Osteocyte (in vitro differentiated cells): ENCODE measurements around the gene TNS3. TPM values are rescaled to one million over a fixed set of nuclear protein-coding genes. Genes with fewer than 3 reads are reported as not detected.

Source experiments
- DNase-seq: peaks from one replicate; pipeline ENCODE4 v3.0.0; 2021; ENCODE audit warnings: mixed read lengths; ENCODE audit not compliant: unreplicated experiment; ENCODE audit errors: extremely low spot score
- H3K27ac Mint-ChIP-seq: one replicate; pipeline ENCODE4 v1.8.0; 2021; ENCODE audit warnings: mild to moderate bottlenecking, mixed read lengths; ENCODE audit not compliant: unreplicated experiment
- H3K27me3 Mint-ChIP-seq: one replicate; pipeline ENCODE4 v1.8.0; 2021; ENCODE audit warnings: mixed read lengths; ENCODE audit not compliant: unreplicated experiment
- H3K36me3 Mint-ChIP-seq: one replicate; pipeline ENCODE4 v1.8.0; 2021; ENCODE audit warnings: mixed read lengths; ENCODE audit not compliant: unreplicated experiment
- H3K4me1 Mint-ChIP-seq: one replicate; pipeline ENCODE4 v1.8.0; 2021; ENCODE audit warnings: mixed read lengths; ENCODE audit not compliant: unreplicated experiment
- H3K4me3 Mint-ChIP-seq: one replicate; pipeline ENCODE4 v1.8.0; 2021; ENCODE audit warnings: mild to moderate bottlenecking, moderate library complexity, mixed read lengths; ENCODE audit not compliant: unreplicated experiment
- H3K9me3 Mint-ChIP-seq: one replicate; pipeline ENCODE4 v1.8.0; 2021; ENCODE audit warnings: mixed read lengths; ENCODE audit not compliant: unreplicated experiment
- CTCF ChIP-seq: fragments of 200-600 bp; sonication (generic); IDR thresholded peaks from 2 replicates; pipeline ENCODE4 v1.5.0; 2021; ENCODE audit warnings: antibody characterized with exemption, mild to moderate bottlenecking, moderate library complexity
- total RNA-seq: library from RNA; stranded (reverse); gene quantifications from 2 replicates; pipeline ENCODE4 v1.2.1, GENCODE V29; 2021

TNS3 gene
- total RNA-seq, 1 donor from 2014 or later = 93.8 TPM

GRCh38 chr7:47432671-47433563 is 149.0 kb downstream of the TNS3 start:
- H3K27ac Mint-ChIP-seq = no peak overlapping the region
- DNase-seq = no peak
- H3K36me3 Mint-ChIP-seq = peaks cover 18% of the 10 kb centered on the region
- peaks cover 12% of the 10 kb centered on the region for H3K4me1 Mint-ChIP-seq
- no peak overlapping the region for H3K4me3 Mint-ChIP-seq
- no peaks in the 10 kb centered on the region for H3K9me3 Mint-ChIP-seq
- H3K27me3 Mint-ChIP-seq = no peaks in the 10 kb centered on the region
- no peak for TF ChIP-seq CTCF

GRCh38 chr7:47430422-47430821 is 151.5 kb downstream of the TNS3 start:
- H3K27me3 Mint-ChIP-seq = no peaks in the 10 kb centered on the region
- H3K27ac Mint-ChIP-seq = no peak overlapping the region
- no peak overlapping the region for H3K4me3 Mint-ChIP-seq
- no peak for TF ChIP-seq CTCF
- no peaks in the 10 kb centered on the region for H3K9me3 Mint-ChIP-seq
- DNase-seq = no peak
- H3K36me3 Mint-ChIP-seq = peaks cover 15% of the 10 kb centered on the region
- H3K4me1 Mint-ChIP-seq = peaks cover 11% of the 10 kb centered on the region

- peaks cover 14% of the 10 kb centered on the region for H3K4me1 Mint-ChIP-seq
- no peak overlapping the region for H3K4me3 Mint-ChIP-seq
- peaks cover 11% of the 10 kb centered on the region for H3K36me3 Mint-ChIP-seq
- no peak for DNase-seq
- no peak for TF ChIP-seq CTCF
- no peak overlapping the region for H3K27ac Mint-ChIP-seq
- H3K9me3 Mint-ChIP-seq = no peaks in the 10 kb centered on the region
- H3K27me3 Mint-ChIP-seq = no peaks in the 10 kb centered on the region
These were observed 153.0 kb downstream of the TNS3 start for GRCh38 chr7:47428768-47429472.

GRCh38 chr7:47428052-47428767 is 153.7 kb downstream of the TNS3 start:
- H3K36me3 Mint-ChIP-seq = peaks cover 13% of the 10 kb centered on the region
- H3K27ac Mint-ChIP-seq = no peak overlapping the region
- no peaks in the 10 kb centered on the region for H3K27me3 Mint-ChIP-seq
- H3K4me3 Mint-ChIP-seq = no peak overlapping the region
- H3K4me1 Mint-ChIP-seq = peaks cover 15% of the 10 kb centered on the region
- H3K9me3 Mint-ChIP-seq = no peaks in the 10 kb centered on the region
- no peak for DNase-seq
- no peak for TF ChIP-seq CTCF
